Measurements from ENCODE around the gene ROBO1.

Gene ROBO1

GRCh38 chr3:79586232-79586631 is 181.6 kb downstream of the ROBO1 start:
- no peak for TF ChIP-seq CTCF (conservative IDR thresholded peaks at IDR 0.05; ENCODE audit: low read depth)
- POLR2A ChIA-PET (ENCODE audit: low non-redundant PET) = no interaction called here
- no peak for DNase-seq (ENCODE audit: low spot score)
- H3K27ac ChIP-seq = no peak overlapping the region
- CTCF ChIA-PET = no interaction called here

GRCh38 chr3:79572930-79573329 is 194.9 kb downstream of the ROBO1 start:
- DNase-seq (ENCODE audit: low spot score) = no peak
- no peak for TF ChIP-seq CTCF (conservative IDR thresholded peaks at IDR 0.05; ENCODE audit: low read depth)
- no peak overlapping the region for H3K27ac ChIP-seq
- POLR2A ChIA-PET (ENCODE audit: low non-redundant PET) = no interaction called here
- CTCF ChIA-PET = no interaction called here

- TF ChIP-seq CTCF (conservative IDR thresholded peaks at IDR 0.05; ENCODE audit: low read depth) = no peak
- CTCF ChIA-PET = no interaction called here
- POLR2A ChIA-PET (ENCODE audit: low non-redundant PET) = no interaction called here
- H3K27ac ChIP-seq = no peak overlapping the region
- no peak for DNase-seq (ENCODE audit: low spot score)
These were observed 198.9 kb downstream of the ROBO1 start for GRCh38 chr3:79568938-79569337.

- ChIA-PET POLR2A (ENCODE audit: low non-redundant PET) (no interaction called here), CTCF (no interaction called here)
- TF ChIP-seq CTCF (conservative IDR thresholded peaks at IDR 0.05; ENCODE audit: low read depth) = no peak
- DNase-seq (ENCODE audit: low spot score) = no peak
- H3K27ac ChIP-seq = no peak overlapping the region
These were observed 203.6 kb downstream of the ROBO1 start for GRCh38 chr3:79564192-79564591.

GRCh38 chr3:79560698-79561097 is 207.1 kb downstream of the ROBO1 start:
- no peak overlapping the region for H3K27ac ChIP-seq
- TF ChIP-seq CTCF (conservative IDR thresholded peaks at IDR 0.05; ENCODE audit: low read depth) = no peak
- POLR2A ChIA-PET (ENCODE audit: low non-redundant PET) = no interaction called here
- DNase-seq (ENCODE audit: low spot score) = no peak
- CTCF ChIA-PET = no interaction called here

- no peak overlapping the region for H3K27ac ChIP-seq
- DNase-seq (ENCODE audit: low spot score) = no peak
- CTCF ChIA-PET = no interaction called here
- no peak for TF ChIP-seq CTCF (conservative IDR thresholded peaks at IDR 0.05; ENCODE audit: low read depth)
- POLR2A ChIA-PET (ENCODE audit: low non-redundant PET) = no interaction called here
These were observed 208.9 kb downstream of the ROBO1 start for GRCh38 chr3:79558943-79559342.

- no peak for DNase-seq (ENCODE audit: low spot score)
- H3K27ac ChIP-seq = no peak overlapping the region
- no peak for TF ChIP-seq CTCF (conservative IDR thresholded peaks at IDR 0.05; ENCODE audit: low read depth)
- ChIA-PET CTCF (no interaction called here), POLR2A (ENCODE audit: low non-redundant PET) (no interaction called here)
These were observed 212.1 kb downstream of the ROBO1 start for GRCh38 chr3:79555655-79556054.

Measured in RWPE1 (cell line).